B cell (primary cell): ENCODE data around the gene FAM53A. TPM values are rescaled to one million over a fixed set of nuclear protein-coding genes. Genes with fewer than 3 reads are reported as not detected.

Experiments
- ATAC-seq: fragments of 200-7000 bp; cut with Tn5 transposase; one replicate; pipeline ENCODE4 v1.10.0; 2021; ENCODE audit warnings: low read depth, mild to moderate bottlenecking, moderate number of reproducible peaks, moderate library complexity
- CTCF ChIA-PET: fragments of 350-600 bp; sonication (Branson Sonifier 250); formaldehyde crosslinking; loops from one replicate; lab custom pipeline; 2021; ENCODE audit warnings: antibody characterized with exemption, inconsistent platforms; lab: Charles Lee
- POLR2A ChIA-PET: fragments of 350-600 bp; sonication (Branson Sonifier 250); formaldehyde crosslinking; loops from one replicate; lab custom pipeline; 2021; ENCODE audit warnings: antibody characterized with exemption; lab: Charles Lee
- DNase-seq: peaks from one replicate; pipeline ENCODE4 v3.0.0; 2013
- H2AFZ ChIP-seq: 2 replicates; pipeline ENCODE4 v1.6.1; 2012; ENCODE audit warnings: mild to moderate bottlenecking, low read depth, low read length; ENCODE audit not compliant: insufficient read depth, poor library complexity, severe bottlenecking
- H3K27ac ChIP-seq, 2 donors: 1 replicate in 1 of 2; 2 replicates in 1 of 2; pipeline ENCODE4 v1.5.1; 2012 to 2013; ENCODE audit warnings: low read length in 2 of 2, mild to moderate bottlenecking in 2 of 2, moderate library complexity in 1 of 2
- H3K27me3 ChIP-seq, 4 experiments: fragments of 200-600 bp in 1 of 4; sonication (generic) in 1 of 4; replicated peaks in 1 of 4; 1 replicate in 2 of 4; 2 replicates in 2 of 4; pipeline versions ENCODE4 v1.6.1 to v1.7.0; 2013 to 2016; ENCODE audit warnings: low read length in 3 of 4, mild to moderate bottlenecking in 2 of 4, mixed read lengths in 1 of 4, moderate library complexity in 1 of 4; ENCODE audit not compliant: insufficient read depth in 4 of 4, control insufficient read depth in 3 of 4; ENCODE audit errors: control extremely low read depth in 1 of 4
- H3K36me3 ChIP-seq, 2 experiments: replicated peaks in 1 of 2; 1 replicate in 1 of 2; 2 replicates in 1 of 2; pipeline versions ENCODE4 v1.6.1 to v1.7.1; 2013; ENCODE audit warnings: low read length in 1 of 2; ENCODE audit not compliant: insufficient read depth in 2 of 2, control insufficient read depth in 1 of 2; ENCODE audit errors: control extremely low read depth in 1 of 2, extremely low read depth in 1 of 2
- H3K4me1 ChIP-seq, 2 donors: fragments of 200-600 bp in 1 of 2; sonication (generic) in 1 of 2; 1 replicate in 1 of 2; 2 replicates in 1 of 2; pipeline versions ENCODE4 v1.5.1 to v1.6.1; 2013 to 2017; ENCODE audit warnings: low read length in 2 of 2; ENCODE audit not compliant: control insufficient read depth in 2 of 2, insufficient read depth in 2 of 2
- H3K4me2 ChIP-seq: replicated peaks from 2 replicates; pipeline ENCODE3; 2012; ENCODE audit warnings: mild to moderate bottlenecking, low read depth, low read length; ENCODE audit not compliant: poor library complexity, severe bottlenecking
- H3K4me3 ChIP-seq, 5 experiments: fragments of 200-600 bp in 1 of 5; sonication (generic) in 1 of 5; 1 replicate in 3 of 5; 2 replicates in 2 of 5; pipeline versions ENCODE4 v1.5.1 to v1.7.0; 2011 to 2016; ENCODE audit warnings: low read length in 4 of 5, mild to moderate bottlenecking in 4 of 5, low read depth in 2 of 5, control low read depth in 1 of 5, moderate library complexity in 1 of 5; ENCODE audit not compliant: insufficient read depth in 1 of 5; ENCODE audit errors: control extremely low read depth in 1 of 5, extremely low read depth in 1 of 5
- H3K79me2 ChIP-seq: fragments of 200-600 bp; sonication (generic); one replicate; pipeline ENCODE4 v1.6.0; 2016; ENCODE audit warnings: low read length; ENCODE audit not compliant: control insufficient read depth, insufficient read depth
- H3K9ac ChIP-seq: fragments of 200-600 bp; sonication (generic); 2 replicates; pipeline ENCODE4 v1.6.1; 2017; ENCODE audit warnings: mild to moderate bottlenecking, low read length, moderate library complexity
- H3K9me3 ChIP-seq, 3 donors: one replicate each; pipeline versions ENCODE4 v1.6.1 to v1.7.1; 2013; ENCODE audit warnings: low read length in 2 of 3; ENCODE audit not compliant: control insufficient read depth in 2 of 3, insufficient read depth in 1 of 3; ENCODE audit errors: control extremely low read depth in 1 of 3
- H4K20me1 ChIP-seq: 2 replicates; pipeline ENCODE4 v1.6.0; 2012; ENCODE audit warnings: mild to moderate bottlenecking, low read length; ENCODE audit not compliant: insufficient read depth, control insufficient read depth, poor library complexity, severe bottlenecking
- H3K27ac Mint-ChIP-seq: one replicate; pipeline ENCODE4 v1.8.0; 2021; ENCODE audit warnings: mixed read lengths
- H3K27me3 Mint-ChIP-seq: one replicate; pipeline ENCODE4 v1.8.0; 2021; ENCODE audit warnings: mixed read lengths
- H3K4me1 Mint-ChIP-seq: one replicate; pipeline ENCODE4 v1.8.0; 2021; ENCODE audit warnings: mixed read lengths
- H3K4me3 Mint-ChIP-seq: one replicate; pipeline ENCODE4 v1.8.0; 2021; ENCODE audit warnings: mixed read lengths
- H3K9me3 Mint-ChIP-seq: one replicate; pipeline ENCODE4 v1.8.0; 2022; ENCODE audit warnings: mixed read lengths; ENCODE audit not compliant: insufficient read depth
- CTCF ChIP-seq: fragments of 200-600 bp; IDR thresholded peaks from one replicate; pipeline ENCODE4 v1.8.0; 2022; ENCODE audit warnings: antibody characterized with exemption, mild to moderate bottlenecking
- EZH2 ChIP-seq: IDR thresholded peaks from 2 replicates; pipeline ENCODE4 v1.6.1; 2012; ENCODE audit warnings: borderline replicate concordance, low read depth, mild to moderate bottlenecking, moderate library complexity, low read length; ENCODE audit not compliant: insufficient read depth, poor library complexity, severe bottlenecking
- WGBS: methylation state at CpG from one replicate; pipeline ENCODE4 v1.1.5; 2013; ENCODE audit warnings: missing lambda C conversion rate; ENCODE audit not compliant: insufficient coverage; 5-methylcytosine and 5-hydroxymethylcytosine counted together
- intact Hi-C: fragments of 100-400 bp; cut with micrococcal nuclease; formaldehyde crosslinking; loops from one replicate; pipeline ENCODE4 v1.10.0; 2022
- polyA plus RNA-seq: library from polyadenylated mRNA; depleted of rRNA; stranded (reverse); fragments of >200 nt; gene quantifications from 2 replicates; pipeline ENCODE4 v1.2.3, GENCODE V29; 2012
- total RNA-seq, 2 donors: library from RNA; stranded (reverse); fragments of 120-200 nt in 1 of 2; gene quantifications; 1 replicate in 1 of 2; 2 replicates in 1 of 2; pipeline versions ENCODE4 v1.2.3 to v1.2.4, GENCODE V29; 2013 to 2022

The FAM53A gene
- total and polyA plus RNA-seq, 2 donors (not counting 1 experiment from before 2014, with no cell fraction given) = 2.2 to 4.2 TPM

- WGBS = 95% methylated on average over 14 of the region's 17 CpGs
- ATAC-seq = no peak
- H2AFZ ChIP-seq = no peak overlapping the region
- no peak overlapping the region for H3K4me2 ChIP-seq
- DNase-seq = no peak
- H3K27ac Mint-ChIP-seq = no peak overlapping the region
- POLR2A ChIA-PET = no interaction called here
- intact Hi-C loops = no loop called here
- H3K36me3 ChIP-seq = no peaks in the 10 kb centered on the region
- TF ChIP-seq CTCF = no peak
- no peak for TF ChIP-seq EZH2
- peaks cover 6% of the 10 kb centered on the region for H3K9me3 Mint-ChIP-seq
- no peaks in the 10 kb centered on the region for H3K27me3 ChIP-seq
- H3K4me1 ChIP-seq = no peaks in the 10 kb centered on the region
- H3K4me1 Mint-ChIP-seq = peaks cover 4% of the 10 kb centered on the region
- no peak overlapping the region for H3K9ac ChIP-seq
- peaks cover 0 to 46% (median 6%) of the 10 kb centered on the region in 3 donors for H3K9me3 ChIP-seq
- H3K27ac ChIP-seq = no peak overlapping the region
- no peak overlapping the region for H3K4me3 ChIP-seq
- CTCF ChIA-PET = no interaction called here
- no peak overlapping the region for H3K4me3 Mint-ChIP-seq
- H3K79me2 ChIP-seq = no peaks in the 10 kb centered on the region
- H3K27me3 Mint-ChIP-seq = no peaks in the 10 kb centered on the region
- H4K20me1 ChIP-seq = no peaks in the 10 kb centered on the region
These were observed 70.1 kb downstream of the FAM53A start for GRCh38 chr4:1614049-1614448.

GRCh38 chr4:1613099-1613495 lies 71.0 kb downstream of the FAM53A start:
- intact Hi-C loops = no loop called here

More at GRCh38 chr4:1613099-1613495, 71.0 kb downstream of the FAM53A start:
- H3K4me3 Mint-ChIP-seq = no peak overlapping the region
- H3K9me3 Mint-ChIP-seq = peaks cover 6% of the 10 kb centered on the region
- H3K4me3 ChIP-seq = no peak overlapping the region
- H3K27ac Mint-ChIP-seq = no peak overlapping the region
- no peaks in the 10 kb centered on the region for H4K20me1 ChIP-seq
- ChIA-PET CTCF (no interaction called here), POLR2A (no interaction called here)
- no peaks in the 10 kb centered on the region for H3K4me1 ChIP-seq
- H3K36me3 ChIP-seq = no peaks in the 10 kb centered on the region
- H3K9ac ChIP-seq = no peak overlapping the region
- no peaks in the 10 kb centered on the region for H3K79me2 ChIP-seq
- no peak overlapping the region for H3K27ac ChIP-seq
- no peak for ATAC-seq
- WGBS = 100% methylated on average over 7 of the region's 9 CpGs
- peaks cover 0 to 37% (median 6%) of the 10 kb centered on the region in 3 donors for H3K9me3 ChIP-seq
- H3K27me3 ChIP-seq = no peaks in the 10 kb centered on the region
- DNase-seq = no peak
- TF ChIP-seq EZH2 (no peak), CTCF (no peak)
- H3K27me3 Mint-ChIP-seq = no peaks in the 10 kb centered on the region
- H3K4me2 ChIP-seq = no peak overlapping the region
- H3K4me1 Mint-ChIP-seq = peaks cover 4% of the 10 kb centered on the region
- H2AFZ ChIP-seq = no peak overlapping the region
